ENCODE data around the gene DIABLO. TPM values are rescaled to one million over a fixed set of nuclear protein-coding genes. Genes with fewer than 3 reads are reported as not detected.

DIABLO gene
- total RNA-seq, 1 donor from 2014 or later: 47.9 TPM

GRCh38 chr12:122208073-122208820 is 17.6 kb downstream of the DIABLO start:
- TF ChIP-seq CTCF (IDR thresholded peaks at IDR 0.05): no peak
- TF ChIP-seq POLR2AphosphoS5 (IDR thresholded peaks at IDR 0.05; ENCODE audit: insufficient read depth in 1 of 2, low read depth in 1 of 2): no peak
- TF ChIP-seq POLR2A (IDR thresholded peaks at IDR 0.05): no peak
- intact Hi-C loops (cut with DNase I): no loop called here
- no peaks in the 10 kb centered on the region for H3K9me3 ChIP-seq
- H3K4me1 ChIP-seq: peaks cover 11% of the 10 kb centered on the region
- H3K36me3 ChIP-seq: peaks cover 5 to 47% of the 10 kb centered on the region in 2 donors
- DNase-seq (ENCODE audit: extremely low spot score in 2 of 2): no peak
- H3K4me3 ChIP-seq: no peak overlapping the region
- H3K27me3 ChIP-seq: peaks cover 6% of the 10 kb centered on the region
- H3K27ac ChIP-seq: no peak overlapping the region

GRCh38 chr12:122207391-122207790 is 18.5 kb downstream of the DIABLO start:
- peaks cover 6% of the 10 kb centered on the region for H3K27me3 ChIP-seq
- peaks cover 18% of the 10 kb centered on the region for H3K4me1 ChIP-seq
- no peak overlapping the region for H3K27ac ChIP-seq
- intact Hi-C loops (cut with DNase I): no loop called here
- DNase-seq (ENCODE audit: extremely low spot score in 2 of 2): no peak
- H3K36me3 ChIP-seq: peaks cover 3 to 38% of the 10 kb centered on the region in 2 donors
- TF ChIP-seq POLR2A (IDR thresholded peaks at IDR 0.05) (no peak), CTCF (IDR thresholded peaks at IDR 0.05) (no peak), POLR2AphosphoS5 (IDR thresholded peaks at IDR 0.05; ENCODE audit: insufficient read depth in 1 of 2, low read depth in 1 of 2) (no peak)
- H3K9me3 ChIP-seq: no peaks in the 10 kb centered on the region
- H3K4me3 ChIP-seq: no peak overlapping the region

- no peak overlapping the region for H3K4me3 ChIP-seq
- intact Hi-C loops (cut with DNase I): no loop called here
- peaks cover 3 to 34% of the 10 kb centered on the region in 2 donors for H3K36me3 ChIP-seq
- H3K4me1 ChIP-seq: peaks cover 18% of the 10 kb centered on the region
- H3K27ac ChIP-seq: no peak overlapping the region
- no peak for DNase-seq (ENCODE audit: extremely low spot score in 2 of 2)
- TF ChIP-seq CTCF (IDR thresholded peaks at IDR 0.05) (no peak), POLR2A (IDR thresholded peaks at IDR 0.05) (no peak), POLR2AphosphoS5 (IDR thresholded peaks at IDR 0.05; ENCODE audit: insufficient read depth in 1 of 2, low read depth in 1 of 2) (no peak)
- H3K27me3 ChIP-seq: peaks cover 6% of the 10 kb centered on the region
- no peaks in the 10 kb centered on the region for H3K9me3 ChIP-seq
These were observed 18.9 kb downstream of the DIABLO start for GRCh38 chr12:122206976-122207375.

GRCh38 chr12:122206111-122206881 is 19.6 kb downstream of the DIABLO start:
- TF ChIP-seq CTCF (IDR thresholded peaks at IDR 0.05): no peak
- TF ChIP-seq POLR2A (IDR thresholded peaks at IDR 0.05): no peak
- no peak for TF ChIP-seq POLR2AphosphoS5 (IDR thresholded peaks at IDR 0.05; ENCODE audit: insufficient read depth in 1 of 2, low read depth in 1 of 2)
- Histone ChIP-seq H3K36me3 (peaks cover 3 to 31% of the 10 kb centered on the region in 2 donors), H3K27ac (no peak overlapping the region), H3K27me3 (peaks cover 6% of the 10 kb centered on the region), H3K9me3 (no peaks in the 10 kb centered on the region), H3K4me3 (no peak overlapping the region), H3K4me1 (peaks cover 18% of the 10 kb centered on the region)
- intact Hi-C loops (cut with DNase I): no loop called here
- DNase-seq (ENCODE audit: extremely low spot score in 2 of 2): no peak

Data from vagina (tissue), 2 donors.